GM12878 (cell line): ENCODE measurements around the gene RTCA. TPM values are rescaled to one million over a fixed set of nuclear protein-coding genes. Genes with fewer than 3 reads are reported as not detected.
A peak's percentile ranks its signal among the peaks of the same experiment; 100 is the strongest.

Source experiments
- BACH1 ChIP-seq: fragments of 450-650 bp; IDR thresholded peaks from 2 replicates; pipeline ENCODE4 v1.6.1; 2017; ENCODE audit warnings: mild to moderate bottlenecking, borderline replicate concordance
- BMI1 ChIP-seq: fragments of 450-650 bp; IDR thresholded peaks from 2 replicates; pipeline ENCODE4 v1.6.1; 2016; ENCODE audit warnings: mild to moderate bottlenecking, moderate library complexity, borderline replicate concordance
- BRCA1 ChIP-seq: IDR thresholded peaks from 2 replicates; pipeline ENCODE4 v1.6.1; 2011; ENCODE audit warnings: low read depth, low read length, improper control_type of control experiment
- CHD2 ChIP-seq: IDR thresholded peaks from 2 replicates; pipeline ENCODE4 v1.6.1; 2011; ENCODE audit warnings: low read depth, low read length, improper control_type of control experiment, borderline replicate concordance
- EED ChIP-seq: sonication (generic); IDR thresholded peaks from 2 replicates; pipeline ENCODE4 v1.6.1; 2016; ENCODE audit warnings: antibody characterized with exemption, low read depth
- EGR1 ChIP-seq, 2 experiments: IDR thresholded peaks; 1 replicate in 1 of 2; 2 replicates in 1 of 2; pipeline ENCODE4 v1.6.1; 2011 to 2012; ENCODE audit warnings: low read depth in 2 of 2, low read length in 2 of 2, borderline replicate concordance in 1 of 2, mild to moderate bottlenecking in 1 of 2, moderate library complexity in 1 of 2
- IRF4 ChIP-seq: IDR thresholded peaks from 2 replicates; pipeline ENCODE4 v1.6.1; 2011; ENCODE audit warnings: low read depth, low read length
- KLF5 ChIP-seq: fragments of 450-650 bp; IDR thresholded peaks from 2 replicates; pipeline ENCODE4 v1.6.1; 2014; ENCODE audit warnings: mild to moderate bottlenecking; ENCODE audit not compliant: partially characterized antibody
- LARP7 ChIP-seq: fragments of 450-650 bp; IDR thresholded peaks from 2 replicates; pipeline ENCODE4 v1.6.1; 2017; ENCODE audit warnings: mild to moderate bottlenecking
- MEF2B ChIP-seq: fragments of 450-650 bp; IDR thresholded peaks from 2 replicates; pipeline ENCODE4 v1.6.1; 2018; ENCODE audit warnings: mild to moderate bottlenecking, moderate library complexity; ENCODE audit not compliant: partially characterized antibody, poor library complexity, severe bottlenecking
- NFIC ChIP-seq: IDR thresholded peaks from 2 replicates; pipeline ENCODE4 v1.6.1; 2012; ENCODE audit warnings: low read depth, mild to moderate bottlenecking, inconsistent platforms, low read length, moderate library complexity
- NR2C1 ChIP-seq: fragments of 450-650 bp; IDR thresholded peaks from 2 replicates; pipeline ENCODE4 v1.6.1; 2017; ENCODE audit warnings: antibody characterized with exemption, mild to moderate bottlenecking, moderate library complexity
- PML ChIP-seq: IDR thresholded peaks from 2 replicates; pipeline ENCODE4 v1.6.1; 2012; ENCODE audit warnings: low read length, inconsistent platforms
- POLR2AphosphoS5 ChIP-seq: IDR thresholded peaks from 2 replicates; pipeline ENCODE4 v1.6.1; 2011; ENCODE audit warnings: mild to moderate bottlenecking, low read length, inconsistent platforms
- POU2F2 ChIP-seq: IDR thresholded peaks from 3 replicates; pipeline ENCODE4 v1.6.1; 2011; ENCODE audit warnings: low read depth, mild to moderate bottlenecking, low read length, borderline replicate concordance
- RAD21 ChIP-seq: IDR thresholded peaks from 2 replicates; pipeline ENCODE4 v1.6.1; 2011; ENCODE audit warnings: mild to moderate bottlenecking, low read depth, low read length, moderate library complexity; ENCODE audit not compliant: insufficient read depth
- RBBP5 ChIP-seq: fragments of 200-600 bp; sonication (generic); conservative IDR thresholded peaks from 2 replicates; pipeline ENCODE4 v1.6.1; 2016
- SREBF2 ChIP-seq: IDR thresholded peaks from 2 replicates; pipeline ENCODE4 v1.6.1; 2012; ENCODE audit warnings: mild to moderate bottlenecking, low read length
- TCF12 ChIP-seq: IDR thresholded peaks from 2 replicates; pipeline ENCODE4 v1.6.1; 2011; ENCODE audit warnings: low read depth, mild to moderate bottlenecking, low read length
- WRNIP1 ChIP-seq: IDR thresholded peaks from 2 replicates; pipeline ENCODE4 v1.6.1; 2011; ENCODE audit warnings: low read depth, low read length, improper control_type of control experiment, borderline replicate concordance
- YY1 ChIP-seq: IDR thresholded peaks from 2 replicates; pipeline ENCODE4 v1.6.1; 2011; ENCODE audit warnings: low read depth, mild to moderate bottlenecking, low read length
- ZNF217 ChIP-seq: fragments of 450-650 bp; IDR thresholded peaks from 2 replicates; pipeline ENCODE4 v1.6.1; 2017; ENCODE audit warnings: antibody characterized with exemption, mild to moderate bottlenecking
- ZNF274 ChIP-seq: IDR thresholded peaks from one replicate; pipeline ENCODE4 v1.8.0; 2011; ENCODE audit not compliant: insufficient read length, insufficient read depth
- ZSCAN29 ChIP-seq: fragments of 450-650 bp; IDR thresholded peaks from 2 replicates; pipeline ENCODE4 v1.6.1; 2017; ENCODE audit warnings: mild to moderate bottlenecking, moderate library complexity
- polyA plus RNA-seq, 11 experiments: library from polyadenylated mRNA; depleted of rRNA in 4 of 11; unstranded in 6 of 11; stranded (reverse) in 5 of 11; fragments of >200 nt; fragmentation: Nextera tagmentation in 4 of 11; fragmentation: Illumina TruSeq in 1 of 11; extraction: Ambion mirVana in 4 of 11; extraction: Trizol in 1 of 11; gene quantifications; 1 replicate in 1 of 11; 2 replicates in 10 of 11; pipeline versions ENCODE4 v1.2.1 to v1.2.3, GENCODE V29; 2011 to 2016; ENCODE audit warnings: inconsistent platforms in 2 of 11, missing spikeins in 2 of 11, low read depth in 1 of 11
- total RNA-seq, 4 experiments: library from RNA; depleted of rRNA in 3 of 4; stranded (reverse); fragments of >200 nt in 3 of 4; fragmentation: Illumina TruSeq in 1 of 4; extraction: Trizol in 1 of 4; gene quantifications; 2 replicates each; pipeline versions ENCODE4 v1.2.1 to v1.2.3, GENCODE V29; 2013 to 2021
- TF ChIP-seq, protein P1 (sequence below): fragments of 450-650 bp; IDR thresholded peaks from 2 replicates; pipeline ENCODE4 v1.6.1; 2016; ENCODE audit warnings: mild to moderate bottlenecking, moderate library complexity, borderline replicate concordance
- TF ChIP-seq, protein P2 (sequence below), 3 experiments: IDR thresholded peaks in 2 of 3; conservative IDR thresholded peaks in 1 of 3; 2 replicates each; pipeline ENCODE4 v1.5.1; 2011; ENCODE audit warnings: low read depth in 3 of 3, low read length in 3 of 3, mild to moderate bottlenecking in 3 of 3, control low read depth in 2 of 3, moderate library complexity in 2 of 3, inconsistent platforms in 1 of 3, mixed read lengths in 1 of 3; ENCODE audit not compliant: control insufficient read depth in 2 of 3, insufficient read depth in 1 of 3; ENCODE audit errors: extremely low read depth in 1 of 3

Gene RTCA
- total and polyA plus RNA-seq, 10 of the 15 experiments (the other 5 are each of a cell fraction or from before 2014, with no cell fraction given): 10.3 to 63.5 (median 37.3) TPM

- peak; percentile 62; the same call in 1 of the 2 replicates for TF ChIP-seq PML
- TF ChIP-seq NFIC: no peak
- no peak for TF ChIP-seq MEF2B
- no peak for TF ChIP-seq BMI1
- TF ChIP-seq YY1: 0 out of 2 replicates have a peak, but pooled peaks have one; percentile 32
- no peak for TF ChIP-seq ZNF274
- peak; percentile 77 for TF ChIP-seq POLR2AphosphoS5
- TF ChIP-seq IRF4: no peak
- TF ChIP-seq, protein P1, sequence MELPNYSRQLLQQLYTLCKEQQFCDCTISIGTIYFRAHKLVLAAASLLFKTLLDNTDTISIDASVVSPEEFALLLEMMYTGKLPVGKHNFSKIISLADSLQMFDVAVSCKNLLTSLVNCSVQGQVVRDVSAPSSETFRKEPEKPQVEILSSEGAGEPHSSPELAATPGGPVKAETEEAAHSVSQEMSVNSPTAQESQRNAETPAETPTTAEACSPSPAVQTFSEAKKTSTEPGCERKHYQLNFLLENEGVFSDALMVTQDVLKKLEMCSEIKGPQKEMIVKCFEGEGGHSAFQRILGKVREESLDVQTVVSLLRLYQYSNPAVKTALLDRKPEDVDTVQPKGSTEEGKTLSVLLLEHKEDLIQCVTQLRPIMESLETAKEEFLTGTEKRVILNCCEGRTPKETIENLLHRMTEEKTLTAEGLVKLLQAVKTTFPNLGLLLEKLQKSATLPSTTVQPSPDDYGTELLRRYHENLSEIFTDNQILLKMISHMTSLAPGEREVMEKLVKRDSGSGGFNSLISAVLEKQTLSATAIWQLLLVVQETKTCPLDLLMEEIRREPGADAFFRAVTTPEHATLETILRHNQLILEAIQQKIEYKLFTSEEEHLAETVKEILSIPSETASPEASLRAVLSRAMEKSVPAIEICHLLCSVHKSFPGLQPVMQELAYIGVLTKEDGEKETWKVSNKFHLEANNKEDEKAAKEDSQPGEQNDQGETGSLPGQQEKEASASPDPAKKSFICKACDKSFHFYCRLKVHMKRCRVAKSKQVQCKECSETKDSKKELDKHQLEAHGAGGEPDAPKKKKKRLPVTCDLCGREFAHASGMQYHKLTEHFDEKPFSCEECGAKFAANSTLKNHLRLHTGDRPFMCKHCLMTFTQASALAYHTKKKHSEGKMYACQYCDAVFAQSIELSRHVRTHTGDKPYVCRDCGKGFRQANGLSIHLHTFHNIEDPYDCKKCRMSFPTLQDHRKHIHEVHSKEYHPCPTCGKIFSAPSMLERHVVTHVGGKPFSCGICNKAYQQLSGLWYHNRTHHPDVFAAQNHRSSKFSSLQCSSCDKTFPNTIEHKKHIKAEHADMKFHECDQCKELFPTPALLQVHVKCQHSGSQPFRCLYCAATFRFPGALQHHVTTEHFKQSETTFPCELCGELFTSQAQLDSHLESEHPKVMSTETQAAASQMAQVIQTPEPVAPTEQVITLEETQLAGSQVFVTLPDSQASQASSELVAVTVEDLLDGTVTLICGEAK: peak; percentile 69; the same call in 1 of the 2 replicates
- TF ChIP-seq TCF12: no peak
- TF ChIP-seq CHD2: no peak; the same call in 1 of the 2 replicates
- no peak for TF ChIP-seq POU2F2
- TF ChIP-seq NR2C1: no peak
- TF ChIP-seq EGR1 (IDR thresholded peaks at IDR 0.05; ENCODE audit: borderline replicate concordance in 1 of 2, low read depth in 2 of 2, low read length in 2 of 2): no peak
- 0 out of 2 replicates have a peak, but pooled peaks have one; percentile 25 for TF ChIP-seq EED
- peak; percentile 74; the same call in 1 of the 2 replicates for TF ChIP-seq LARP7
- TF ChIP-seq BRCA1: no peak
- no peak; the same call in 1 of the 2 replicates for TF ChIP-seq BACH1
- TF ChIP-seq ZNF217: no peak
- TF ChIP-seq RBBP5: no peak
- 0 out of 2 replicates have a peak, but pooled peaks have one; percentile 35 for TF ChIP-seq ZSCAN29
- TF ChIP-seq KLF5: peak; percentile 26
- no peak for TF ChIP-seq WRNIP1
- TF ChIP-seq, protein P2, sequence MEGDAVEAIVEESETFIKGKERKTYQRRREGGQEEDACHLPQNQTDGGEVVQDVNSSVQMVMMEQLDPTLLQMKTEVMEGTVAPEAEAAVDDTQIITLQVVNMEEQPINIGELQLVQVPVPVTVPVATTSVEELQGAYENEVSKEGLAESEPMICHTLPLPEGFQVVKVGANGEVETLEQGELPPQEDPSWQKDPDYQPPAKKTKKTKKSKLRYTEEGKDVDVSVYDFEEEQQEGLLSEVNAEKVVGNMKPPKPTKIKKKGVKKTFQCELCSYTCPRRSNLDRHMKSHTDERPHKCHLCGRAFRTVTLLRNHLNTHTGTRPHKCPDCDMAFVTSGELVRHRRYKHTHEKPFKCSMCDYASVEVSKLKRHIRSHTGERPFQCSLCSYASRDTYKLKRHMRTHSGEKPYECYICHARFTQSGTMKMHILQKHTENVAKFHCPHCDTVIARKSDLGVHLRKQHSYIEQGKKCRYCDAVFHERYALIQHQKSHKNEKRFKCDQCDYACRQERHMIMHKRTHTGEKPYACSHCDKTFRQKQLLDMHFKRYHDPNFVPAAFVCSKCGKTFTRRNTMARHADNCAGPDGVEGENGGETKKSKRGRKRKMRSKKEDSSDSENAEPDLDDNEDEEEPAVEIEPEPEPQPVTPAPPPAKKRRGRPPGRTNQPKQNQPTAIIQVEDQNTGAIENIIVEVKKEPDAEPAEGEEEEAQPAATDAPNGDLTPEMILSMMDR (IDR thresholded peaks at IDR 0.05 in 2 of 3, conservative IDR thresholded peaks at IDR 0.05 in 1 of 3; ENCODE audit: control insufficient read depth in 2 of 3, extremely low read depth in 1 of 3, insufficient read depth in 1 of 3, low read depth in 3 of 3, low read length in 3 of 3): no peak
- no peak for TF ChIP-seq RAD21
- TF ChIP-seq SREBF2: no peak
Measured at GRCh38 chr1:100265931-100266740, at the start of gene RTCA (continued).
